ENCODE data around the gene DPP6.

- TF ChIP-seq CTCF (IDR thresholded peaks at IDR 0.05; ENCODE audit: insufficient read depth, low read depth, low read length) = no peak
- no peak for TF ChIP-seq EZH2 (IDR thresholded peaks at IDR 0.05; ENCODE audit: insufficient read depth, low read length)
These were observed 877.0 kb downstream of the DPP6 start for GRCh38 chr7:154929006-154929726.
